ENCODE results near the gene ARID5B. TPM values are rescaled to one million over a fixed set of nuclear protein-coding genes. Genes with fewer than 3 reads are reported as not detected.
A peak's percentile ranks its signal among the peaks of the same experiment; 100 is the strongest.

Gene ARID5B
- total RNA-seq, 1 donor from 2014 or later, result 36.9 TPM

DNA sequence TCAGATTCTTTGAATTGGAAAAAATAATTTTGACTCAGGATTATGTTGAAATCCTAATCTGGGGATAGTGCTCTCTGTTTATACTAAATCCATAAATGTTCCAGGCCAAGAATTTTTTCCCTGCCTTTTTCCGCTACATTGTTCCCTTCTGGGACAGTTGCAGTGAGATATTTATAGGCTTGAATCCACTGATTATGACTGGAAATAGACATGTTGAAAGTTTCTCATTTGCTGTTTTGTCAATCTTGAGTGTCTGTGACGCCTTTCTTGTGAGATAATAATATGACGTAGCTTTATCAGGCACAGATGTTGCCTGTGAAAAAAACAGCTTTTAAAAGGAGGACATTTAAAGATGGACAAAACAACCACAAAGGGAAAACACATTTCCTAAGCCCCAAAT is 155.9 kb downstream of the ARID5B start:
- Mint-ChIP-seq H3K4me1 (ENCODE audit: unreplicated experiment) (peaks cover 37% of the 10 kb centered on the region), H3K4me3 (no peak overlapping the region), H3K36me3 (peaks cover 73% of the 10 kb centered on the region)

DNA sequence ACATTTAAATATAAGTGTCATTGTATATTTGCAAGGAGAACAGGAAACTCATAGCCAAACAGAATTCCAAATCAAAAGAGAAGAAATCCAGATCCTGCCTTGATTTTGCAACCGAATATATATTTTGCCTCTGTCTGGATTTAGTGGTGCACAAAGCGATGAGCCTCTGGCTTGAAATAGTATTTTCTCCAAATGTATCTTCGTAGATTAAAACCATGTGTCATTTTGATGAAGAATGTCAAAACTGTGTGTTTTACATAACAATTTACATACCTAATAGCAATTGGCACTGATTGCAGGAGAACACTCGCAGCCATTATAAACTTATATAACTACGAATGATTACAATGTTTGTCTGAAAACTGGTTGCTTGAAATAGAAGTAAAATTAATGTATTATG is 156.4 kb downstream of the ARID5B start:
- no peak overlapping the region for H3K4me3 Mint-ChIP-seq
- H3K9me3 Mint-ChIP-seq, result peaks cover 6% of the 10 kb centered on the region
- TF ChIP-seq, protein P1, sequence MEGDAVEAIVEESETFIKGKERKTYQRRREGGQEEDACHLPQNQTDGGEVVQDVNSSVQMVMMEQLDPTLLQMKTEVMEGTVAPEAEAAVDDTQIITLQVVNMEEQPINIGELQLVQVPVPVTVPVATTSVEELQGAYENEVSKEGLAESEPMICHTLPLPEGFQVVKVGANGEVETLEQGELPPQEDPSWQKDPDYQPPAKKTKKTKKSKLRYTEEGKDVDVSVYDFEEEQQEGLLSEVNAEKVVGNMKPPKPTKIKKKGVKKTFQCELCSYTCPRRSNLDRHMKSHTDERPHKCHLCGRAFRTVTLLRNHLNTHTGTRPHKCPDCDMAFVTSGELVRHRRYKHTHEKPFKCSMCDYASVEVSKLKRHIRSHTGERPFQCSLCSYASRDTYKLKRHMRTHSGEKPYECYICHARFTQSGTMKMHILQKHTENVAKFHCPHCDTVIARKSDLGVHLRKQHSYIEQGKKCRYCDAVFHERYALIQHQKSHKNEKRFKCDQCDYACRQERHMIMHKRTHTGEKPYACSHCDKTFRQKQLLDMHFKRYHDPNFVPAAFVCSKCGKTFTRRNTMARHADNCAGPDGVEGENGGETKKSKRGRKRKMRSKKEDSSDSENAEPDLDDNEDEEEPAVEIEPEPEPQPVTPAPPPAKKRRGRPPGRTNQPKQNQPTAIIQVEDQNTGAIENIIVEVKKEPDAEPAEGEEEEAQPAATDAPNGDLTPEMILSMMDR (conservative IDR thresholded peaks at IDR 0.05), result no peak
- no peak overlapping the region for H3K27ac Mint-ChIP-seq
- peaks cover 71% of the 10 kb centered on the region for H3K36me3 Mint-ChIP-seq
- H3K27me3 Mint-ChIP-seq, result no peaks in the 10 kb centered on the region
- peaks cover 37% of the 10 kb centered on the region for H3K4me1 Mint-ChIP-seq (ENCODE audit: unreplicated experiment)
- DNase-seq (ENCODE audit: extremely low spot score, unreplicated experiment), result no peak

More for the DNA sequence above, 155.9 kb downstream of the ARID5B start:
- Mint-ChIP-seq H3K9me3 (peaks cover 6% of the 10 kb centered on the region), H3K27me3 (no peaks in the 10 kb centered on the region), H3K27ac (no peak overlapping the region)
- TF ChIP-seq, protein P1 (conservative IDR thresholded peaks at IDR 0.05), result no peak
- DNase-seq (ENCODE audit: extremely low spot score, unreplicated experiment), result no peak

DNA sequence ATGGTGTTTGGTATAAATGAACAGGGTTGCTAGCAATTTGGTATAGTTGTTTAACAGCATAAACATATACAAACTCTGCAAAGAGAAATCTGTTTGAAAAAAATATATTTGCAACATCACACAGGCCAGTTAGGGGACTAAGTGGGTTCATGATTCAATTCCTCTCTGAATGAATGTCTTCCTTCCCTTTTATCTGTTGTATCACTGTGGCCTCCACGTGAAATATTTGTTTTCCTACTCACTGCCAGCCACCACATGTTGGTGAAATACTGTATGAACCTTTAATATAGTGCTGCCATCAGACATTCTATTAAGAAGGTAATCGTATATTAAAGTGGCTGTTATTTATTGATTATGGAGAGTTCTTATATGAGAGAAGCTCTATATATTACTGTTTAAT is 157.0 kb downstream of the ARID5B start:
- Mint-ChIP-seq H3K4me3 (peak overlapping the region; percentile 39), H3K27ac (peak overlapping the region; percentile 39), H3K36me3 (peaks cover 70% of the 10 kb centered on the region), H3K9me3 (peaks cover 6% of the 10 kb centered on the region), H3K4me1 (ENCODE audit: unreplicated experiment) (peaks cover 37% of the 10 kb centered on the region), H3K27me3 (no peaks in the 10 kb centered on the region)
- TF ChIP-seq, protein P1 (conservative IDR thresholded peaks at IDR 0.05), result no peak
- no peak for DNase-seq (ENCODE audit: extremely low spot score, unreplicated experiment)

DNA sequence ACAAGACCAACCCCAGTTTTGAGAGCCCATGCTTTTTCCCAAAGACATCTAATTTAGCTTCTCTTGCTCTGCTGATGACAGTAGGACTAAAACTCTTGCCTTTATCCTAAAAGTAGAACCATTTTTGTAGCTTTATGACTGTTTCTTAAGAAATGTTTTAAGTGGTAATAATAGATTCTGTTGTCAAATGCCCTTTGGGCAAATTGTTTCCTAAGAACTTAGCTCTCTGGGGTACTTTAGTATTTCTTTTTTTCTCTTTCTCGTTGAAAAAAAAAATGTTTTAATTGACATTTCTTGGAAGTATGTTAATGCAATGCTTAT is 157.4 kb downstream of the ARID5B start:
- H3K4me3 Mint-ChIP-seq, result no peak overlapping the region
- no peaks in the 10 kb centered on the region for H3K27me3 Mint-ChIP-seq
- H3K27ac Mint-ChIP-seq, result peak overlapping the region; percentile 39
- DNase-seq (ENCODE audit: extremely low spot score, unreplicated experiment), result no peak
- H3K36me3 Mint-ChIP-seq, result peaks cover 67% of the 10 kb centered on the region
- H3K4me1 Mint-ChIP-seq (ENCODE audit: unreplicated experiment), result peaks cover 37% of the 10 kb centered on the region
- H3K9me3 Mint-ChIP-seq, result peaks cover 6% of the 10 kb centered on the region
- TF ChIP-seq, protein P1 (conservative IDR thresholded peaks at IDR 0.05), result no peak

DNA sequence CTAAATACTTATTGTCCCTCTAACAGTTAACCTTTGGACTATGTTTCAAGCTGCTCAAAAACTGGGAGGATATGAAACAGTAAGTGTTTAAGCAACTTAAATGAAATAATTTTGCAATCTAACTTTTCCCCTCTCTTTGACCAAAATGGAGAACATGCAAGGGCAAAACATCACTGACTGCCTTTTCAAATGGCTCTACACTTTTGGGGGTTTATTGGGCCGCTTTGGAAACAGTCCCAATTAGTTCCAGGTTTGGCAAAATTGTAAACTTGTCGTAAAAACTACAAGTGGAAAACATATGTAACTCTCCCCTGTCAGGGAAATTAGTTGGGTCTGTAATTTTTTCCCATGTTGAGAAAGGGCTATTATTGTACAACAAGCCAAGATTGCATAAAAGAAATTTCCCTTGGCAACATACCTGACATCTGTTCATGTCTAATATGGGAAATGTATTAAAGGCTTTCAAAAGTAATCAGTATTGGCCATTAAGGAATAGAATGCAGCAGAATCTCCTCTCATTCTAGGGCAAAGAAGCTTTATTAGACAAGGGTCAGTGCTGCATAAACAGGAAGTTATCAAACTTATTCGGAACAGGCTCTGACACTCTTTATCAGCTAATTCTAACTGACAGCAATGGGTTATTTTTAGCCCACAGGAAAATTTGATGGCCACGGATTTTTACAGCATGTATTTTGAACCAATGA is 157.9 kb downstream of the ARID5B start:
- Mint-ChIP-seq H3K4me1 (ENCODE audit: unreplicated experiment) (peaks cover 37% of the 10 kb centered on the region), H3K9me3 (peaks cover 6% of the 10 kb centered on the region), H3K36me3 (peaks cover 64% of the 10 kb centered on the region), H3K27me3 (no peaks in the 10 kb centered on the region), H3K4me3 (no peak overlapping the region), H3K27ac (peak overlapping the region; percentile 29)
- TF ChIP-seq, protein P1 (conservative IDR thresholded peaks at IDR 0.05), result no peak
- no peak for DNase-seq (ENCODE audit: extremely low spot score, unreplicated experiment)
